Aortic smooth muscle cell (primary cell): ENCODE measurements around the gene ZXDB. TPM values are rescaled to one million over a fixed set of nuclear protein-coding genes. Genes with fewer than 3 reads are reported as not detected.

Experiments used
- total RNA-seq: library from RNA; depleted of rRNA; stranded (reverse); fragments of >200 nt; gene quantifications from 2 replicates; pipeline ENCODE4 v1.2.3, GENCODE V29; 2014

ZXDB gene
- total RNA-seq, result 9.6 and 11.0 TPM in 2 replicates

GRCh38 chrX:57591284-57592159 is at the start of gene ZXDB:
Gene ZXDB (plus strand): TSS chrX:57592011. CDS start chrX:57592049, 38 bp downstream.

Other genes with a start within 250 kb of the ZXDB start
- not detected in 2 replicates for gene NLRP2B, start 88.2 kb downstream of the ZXDB start, total RNA-seq